Measurements from ENCODE around the gene CEMP1. TPM values are rescaled to one million over a fixed set of nuclear protein-coding genes. Genes with fewer than 3 reads are reported as not detected.
"Not testable (repeated sequence)": the region's sequence is repeated elsewhere in the genome, so short reads cannot be mapped to it uniquely, and the experiment has no call there.

The CEMP1 gene
- 1 to 10 TPM in 2 of 3 donors, not detected in 1; 2.3 to 2.6 TPM for total RNA-seq

DNA sequence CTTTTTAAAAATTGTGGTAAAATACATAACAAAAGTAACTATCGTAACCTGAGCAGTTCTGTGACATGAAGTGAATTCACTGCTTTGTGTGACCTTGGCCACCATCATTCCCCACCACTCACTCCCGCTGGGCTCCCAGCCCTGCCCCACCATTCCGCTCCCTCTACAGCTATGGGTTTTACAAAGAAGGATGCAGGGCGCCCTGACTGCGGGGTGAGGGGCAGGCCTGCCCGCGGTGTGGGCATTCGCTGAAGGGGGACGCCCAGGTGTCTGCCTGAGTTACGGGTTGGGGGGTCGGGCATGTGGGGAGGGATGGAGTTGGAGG is at the start of gene CEMP1:
Gene CEMP1, minus strand, starts transcription at position 38 of the 325 bp plus-strand sequence. CDS start 335 bp downstream, outside the sequence.
- H3K27me3 ChIP-seq = no peaks in the 10 kb centered on the region
- peak within 1 kb of the TSS; percentile 67 to 81 (median 75) for H3K4me3 ChIP-seq
- H3K36me3 ChIP-seq = no peaks in the 10 kb centered on the region
- peaks cover 0 to 7% of the 10 kb centered on the region in 2 donors for H3K4me1 ChIP-seq
- no peak for DNase-seq (ENCODE audit: low spot score in 2 of 2)
- H3K9me3 ChIP-seq = no peaks in the 10 kb centered on the region
- peak within 1 kb of the TSS; percentile 98 to 99 for H3K27ac ChIP-seq
- intact Hi-C loops (cut with DNase I; ENCODE audit: low total_unique reads) = no loop called here
- TF ChIP-seq POLR2AphosphoS5 (IDR thresholded peaks at IDR 0.05) = no peak
- TF ChIP-seq, protein P1, sequence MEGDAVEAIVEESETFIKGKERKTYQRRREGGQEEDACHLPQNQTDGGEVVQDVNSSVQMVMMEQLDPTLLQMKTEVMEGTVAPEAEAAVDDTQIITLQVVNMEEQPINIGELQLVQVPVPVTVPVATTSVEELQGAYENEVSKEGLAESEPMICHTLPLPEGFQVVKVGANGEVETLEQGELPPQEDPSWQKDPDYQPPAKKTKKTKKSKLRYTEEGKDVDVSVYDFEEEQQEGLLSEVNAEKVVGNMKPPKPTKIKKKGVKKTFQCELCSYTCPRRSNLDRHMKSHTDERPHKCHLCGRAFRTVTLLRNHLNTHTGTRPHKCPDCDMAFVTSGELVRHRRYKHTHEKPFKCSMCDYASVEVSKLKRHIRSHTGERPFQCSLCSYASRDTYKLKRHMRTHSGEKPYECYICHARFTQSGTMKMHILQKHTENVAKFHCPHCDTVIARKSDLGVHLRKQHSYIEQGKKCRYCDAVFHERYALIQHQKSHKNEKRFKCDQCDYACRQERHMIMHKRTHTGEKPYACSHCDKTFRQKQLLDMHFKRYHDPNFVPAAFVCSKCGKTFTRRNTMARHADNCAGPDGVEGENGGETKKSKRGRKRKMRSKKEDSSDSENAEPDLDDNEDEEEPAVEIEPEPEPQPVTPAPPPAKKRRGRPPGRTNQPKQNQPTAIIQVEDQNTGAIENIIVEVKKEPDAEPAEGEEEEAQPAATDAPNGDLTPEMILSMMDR (IDR thresholded peaks at IDR 0.05) = no peak
- TF ChIP-seq POLR2A (IDR thresholded peaks at IDR 0.05) = no peak

GRCh38 chr16:2580818-2581217 is 49.6 kb upstream of the CEMP1 start:
- intact Hi-C loops (cut with DNase I; ENCODE audit: low total_unique reads); DNase-seq (ENCODE audit: low spot score in 2 of 2); H3K4me1 ChIP-seq: not testable (repeated sequence)

GRCh38 chr16:2580143-2580542 is 48.9 kb upstream of the CEMP1 start:
- intact Hi-C loops (cut with DNase I; ENCODE audit: low total_unique reads); H3K4me3 ChIP-seq; H3K27ac ChIP-seq; H3K36me3 ChIP-seq; H3K4me1 ChIP-seq; H3K27me3 ChIP-seq; DNase-seq (ENCODE audit: low spot score in 2 of 2); H3K9me3 ChIP-seq: not testable (repeated sequence)

More at GRCh38 chr16:2580818-2581217, 49.6 kb upstream of the CEMP1 start:
- H3K36me3 ChIP-seq, H3K27me3 ChIP-seq, H3K4me3 ChIP-seq, H3K27ac ChIP-seq, H3K9me3 ChIP-seq: not testable (repeated sequence)

- H3K9me3 ChIP-seq; H3K27ac ChIP-seq; H3K27me3 ChIP-seq; intact Hi-C loops (cut with DNase I; ENCODE audit: low total_unique reads); H3K36me3 ChIP-seq; H3K4me1 ChIP-seq; H3K4me3 ChIP-seq; DNase-seq (ENCODE audit: low spot score in 2 of 2): not testable (repeated sequence)
These were observed 47.7 kb upstream of the CEMP1 start for GRCh38 chr16:2578905-2579304.

- H3K4me3 ChIP-seq; H3K36me3 ChIP-seq; H3K27me3 ChIP-seq; H3K4me1 ChIP-seq; H3K9me3 ChIP-seq; DNase-seq (ENCODE audit: low spot score in 2 of 2); intact Hi-C loops (cut with DNase I; ENCODE audit: low total_unique reads); H3K27ac ChIP-seq: not testable (repeated sequence)
These were observed 45.8 kb upstream of the CEMP1 start for GRCh38 chr16:2577044-2577443.

DNA sequence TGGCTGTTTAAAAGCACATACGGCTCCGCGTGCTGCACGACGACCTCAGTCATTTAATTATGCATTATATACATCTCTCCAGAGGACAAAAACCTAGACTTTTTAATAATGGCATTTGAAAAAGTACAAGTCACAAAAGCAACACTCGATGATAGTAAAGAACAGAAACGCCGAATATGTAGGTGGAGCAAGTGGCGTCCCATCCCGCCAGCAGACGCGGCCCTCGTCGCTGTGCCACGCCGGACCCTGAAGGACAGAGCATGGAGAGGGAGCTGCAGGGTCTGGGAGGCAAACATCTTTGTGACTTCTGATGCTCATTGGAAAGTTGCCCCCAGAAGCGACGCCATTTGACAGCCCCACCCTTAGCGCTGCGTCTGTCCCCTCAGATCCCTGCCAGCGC is 44.6 kb upstream of the CEMP1 start:
- H3K9me3 ChIP-seq; intact Hi-C loops (cut with DNase I; ENCODE audit: low total_unique reads); H3K27ac ChIP-seq; H3K27me3 ChIP-seq; H3K4me3 ChIP-seq; DNase-seq (ENCODE audit: low spot score in 2 of 2); H3K36me3 ChIP-seq; H3K4me1 ChIP-seq: not testable (repeated sequence)

- H3K9me3 ChIP-seq; H3K27ac ChIP-seq; H3K36me3 ChIP-seq; H3K4me3 ChIP-seq; H3K4me1 ChIP-seq; H3K27me3 ChIP-seq; DNase-seq (ENCODE audit: low spot score in 2 of 2); intact Hi-C loops (cut with DNase I; ENCODE audit: low total_unique reads): not testable (repeated sequence)
These were observed 41.5 kb upstream of the CEMP1 start for GRCh38 chr16:2572704-2573103.

- DNase-seq (ENCODE audit: low spot score in 2 of 2); intact Hi-C loops (cut with DNase I; ENCODE audit: low total_unique reads); H3K36me3 ChIP-seq; H3K9me3 ChIP-seq; H3K27me3 ChIP-seq; H3K4me3 ChIP-seq; H3K27ac ChIP-seq; H3K4me1 ChIP-seq: not testable (repeated sequence)
These were observed 37.4 kb upstream of the CEMP1 start for GRCh38 chr16:2568573-2568972.

DNA sequence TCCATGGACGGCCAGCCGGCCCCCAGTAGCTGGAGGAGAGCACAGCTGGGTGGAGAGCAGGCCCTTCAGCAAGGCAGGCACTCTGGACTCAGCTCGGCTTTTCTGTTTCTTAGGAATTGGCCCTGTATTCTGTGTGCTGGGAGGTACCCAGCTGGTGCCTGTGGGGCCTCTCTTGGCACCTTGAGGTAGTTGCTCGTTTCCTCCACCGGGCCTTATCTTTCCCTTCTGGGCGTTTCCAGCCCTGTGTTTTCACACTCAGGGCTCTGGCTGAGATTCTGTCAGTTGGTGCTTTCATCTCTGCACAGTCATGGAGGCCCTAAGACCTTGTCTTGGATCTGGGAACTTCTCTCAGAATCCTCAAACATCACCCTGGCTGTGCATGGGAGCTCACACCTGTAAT is 36.3 kb upstream of the CEMP1 start:
- DNase-seq (ENCODE audit: low spot score in 2 of 2); intact Hi-C loops (cut with DNase I; ENCODE audit: low total_unique reads); H3K27ac ChIP-seq; H3K27me3 ChIP-seq; H3K9me3 ChIP-seq; H3K36me3 ChIP-seq; H3K4me3 ChIP-seq; H3K4me1 ChIP-seq: not testable (repeated sequence)

- H3K4me3 ChIP-seq; H3K27ac ChIP-seq; H3K36me3 ChIP-seq; H3K9me3 ChIP-seq; H3K27me3 ChIP-seq; intact Hi-C loops (cut with DNase I; ENCODE audit: low total_unique reads); H3K4me1 ChIP-seq: not testable (repeated sequence)
- DNase-seq (ENCODE audit: low spot score in 2 of 2) = peak; percentile 50 to 81
These were observed 29.6 kb upstream of the CEMP1 start for GRCh38 chr16:2560798-2561133.

GRCh38 chr16:2560131-2560797 is 29.1 kb upstream of the CEMP1 start:
- intact Hi-C loops (cut with DNase I; ENCODE audit: low total_unique reads); DNase-seq (ENCODE audit: low spot score in 2 of 2); H3K27me3 ChIP-seq; H3K36me3 ChIP-seq; H3K4me1 ChIP-seq; H3K9me3 ChIP-seq; H3K4me3 ChIP-seq; H3K27ac ChIP-seq: not testable (repeated sequence)

- DNase-seq (ENCODE audit: low spot score in 2 of 2); H3K27ac ChIP-seq; H3K36me3 ChIP-seq; H3K4me1 ChIP-seq; H3K9me3 ChIP-seq; H3K27me3 ChIP-seq; intact Hi-C loops (cut with DNase I; ENCODE audit: low total_unique reads); H3K4me3 ChIP-seq: not testable (repeated sequence)
These were observed 25.9 kb upstream of the CEMP1 start for GRCh38 chr16:2557150-2557549.
